HG03460 (cell line): Measurements from ENCODE around the gene EFCAB6.

ENCODE experiments used
- ATAC-seq: cut with Tn5 transposase; IDR thresholded peaks from one replicate; pipeline ENCODE4 v1.9.1; 2021; ENCODE audit not compliant: unreplicated experiment

Gene EFCAB6

DNA sequence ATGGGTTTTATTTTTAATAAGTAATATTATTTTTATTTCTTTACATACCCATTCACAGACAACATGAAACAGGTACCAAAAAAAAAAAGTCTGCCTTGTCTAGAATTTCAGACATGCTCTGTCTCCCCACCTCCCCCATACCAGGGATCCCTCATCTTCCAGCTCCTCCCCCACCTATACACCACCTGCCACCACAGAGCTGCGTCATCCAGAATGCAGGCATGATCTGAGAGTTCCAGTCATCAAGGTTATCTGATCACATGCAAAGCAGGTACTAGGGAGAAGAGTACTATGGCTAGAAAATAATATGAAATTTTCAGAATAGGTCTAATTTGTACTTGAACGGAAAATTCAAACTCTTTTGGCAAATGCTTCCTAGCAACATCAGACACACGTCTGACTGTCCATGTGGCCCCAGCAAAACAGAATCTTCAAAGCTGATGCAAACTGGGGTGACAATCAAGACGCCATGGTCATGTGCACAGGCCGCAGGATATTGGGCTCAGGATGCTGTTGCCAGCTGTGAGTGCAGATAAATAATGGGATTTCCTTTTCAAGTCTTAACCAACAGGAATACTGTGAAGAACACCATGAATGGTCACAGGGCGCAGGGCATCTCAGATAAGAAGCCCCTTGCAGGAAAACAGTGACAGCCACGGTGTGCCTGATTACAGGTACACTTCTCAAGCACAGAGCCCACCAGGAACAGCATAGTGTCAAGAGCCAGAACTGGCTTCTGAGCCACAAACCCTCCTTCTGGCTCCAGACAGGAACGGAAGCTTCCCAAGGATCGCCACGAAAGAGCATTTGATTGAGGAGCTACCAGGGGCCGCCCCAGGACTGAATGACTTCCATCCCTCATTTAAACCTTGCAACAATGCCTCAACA is 169.5 kb downstream of the EFCAB6 start:
- no peak for ATAC-seq

DNA sequence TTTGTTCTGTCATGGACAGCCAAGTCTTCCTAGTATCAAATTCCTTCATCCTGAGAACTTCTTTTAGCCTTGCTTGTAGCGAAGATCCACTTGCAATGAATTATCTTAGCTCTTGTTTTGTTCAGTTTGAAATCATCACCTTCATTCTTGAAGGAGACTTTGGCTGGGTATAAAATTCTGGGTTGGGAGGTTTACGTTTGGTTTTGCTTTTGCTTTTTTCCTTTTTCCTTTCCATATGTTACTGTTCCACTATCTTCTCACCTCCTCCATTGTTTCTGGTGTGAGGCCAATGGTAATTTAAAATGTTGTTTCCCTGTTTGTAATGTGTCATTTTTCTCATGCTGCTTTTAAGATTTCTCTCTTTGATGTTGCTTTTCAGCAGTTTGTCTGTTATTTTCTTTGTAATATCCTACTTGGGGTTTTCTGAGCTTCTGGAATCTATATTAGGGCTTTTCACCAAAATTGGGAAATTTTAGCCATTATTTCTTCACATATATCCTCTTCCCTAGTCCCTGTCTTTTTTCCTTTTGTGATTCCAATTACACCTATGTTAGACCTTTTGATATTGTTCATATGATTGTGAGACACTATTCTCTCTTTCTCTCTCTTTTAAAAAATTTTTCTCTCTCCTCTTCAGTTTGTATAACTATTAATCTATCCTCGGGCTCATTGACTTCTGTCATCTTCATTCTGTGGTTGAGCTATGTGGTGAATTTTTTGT is 172.7 kb downstream of the EFCAB6 start:
- ATAC-seq: no peak

DNA sequence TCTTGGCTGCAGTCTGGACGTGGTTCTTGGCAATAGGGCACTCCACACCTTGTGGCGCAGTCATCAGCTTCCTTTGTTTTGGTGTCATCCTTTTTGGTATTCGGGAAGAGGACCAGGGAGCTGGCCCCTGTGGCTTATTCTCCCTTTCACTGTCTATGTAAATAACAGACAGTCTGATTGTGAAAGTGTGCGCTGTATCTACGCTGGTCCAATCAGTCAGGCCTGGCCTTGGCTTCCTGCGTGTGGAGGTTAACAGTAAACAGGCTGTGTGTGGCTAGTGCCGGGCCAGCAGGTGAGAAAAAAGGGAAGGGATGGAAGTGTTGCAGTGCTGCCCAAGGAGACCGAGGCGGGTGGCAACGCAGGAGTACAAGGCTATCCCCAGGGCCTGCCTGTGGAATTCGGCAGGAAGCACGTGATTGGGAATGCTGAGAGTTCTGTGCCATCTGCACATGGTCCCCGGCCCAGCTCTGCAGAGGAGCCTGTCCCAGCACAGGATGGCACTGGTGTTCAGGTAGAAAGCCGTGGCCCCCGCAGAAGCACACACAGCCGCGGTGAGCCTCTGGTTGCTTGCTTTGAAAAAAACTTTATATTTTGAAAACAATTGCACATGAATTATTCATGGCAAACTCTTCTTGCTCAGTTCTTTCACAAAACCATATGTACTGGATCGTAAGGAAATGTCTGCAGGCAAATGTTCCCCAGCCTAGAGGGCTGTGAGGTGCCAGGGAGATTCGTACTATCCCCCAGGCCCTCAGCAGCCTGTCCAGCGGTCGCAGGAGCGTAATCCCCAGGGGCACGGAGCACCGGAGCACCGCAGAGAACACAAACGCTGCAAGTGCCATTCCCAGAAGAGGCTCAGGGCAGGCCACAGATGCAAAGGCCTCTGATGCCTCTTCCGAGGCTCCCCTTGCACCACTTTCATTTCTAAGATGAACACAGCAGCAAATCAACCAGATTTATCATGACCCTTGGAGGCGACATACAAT is 174.5 kb downstream of the EFCAB6 start:
- ATAC-seq: no peak

DNA sequence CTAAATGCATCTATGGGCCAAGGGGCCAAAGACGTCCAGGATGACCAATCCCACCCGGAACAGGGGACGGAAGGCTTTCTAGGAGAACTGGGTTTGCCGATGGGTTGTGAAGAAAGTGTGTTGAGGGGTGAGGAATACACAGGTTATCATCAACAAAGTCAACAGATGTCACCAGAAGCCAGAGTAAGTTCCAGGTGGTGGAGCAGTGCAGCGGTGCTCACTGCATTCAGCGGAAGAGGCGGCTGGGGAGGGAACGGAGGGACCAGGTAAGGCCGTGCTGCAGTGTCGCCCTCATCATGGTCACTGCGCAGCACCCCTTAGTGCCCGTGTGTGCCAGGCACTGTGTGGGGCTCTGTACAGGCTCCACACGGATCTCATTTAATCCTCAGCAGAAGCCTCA is 176.0 kb downstream of the EFCAB6 start:
- no peak for ATAC-seq

DNA sequence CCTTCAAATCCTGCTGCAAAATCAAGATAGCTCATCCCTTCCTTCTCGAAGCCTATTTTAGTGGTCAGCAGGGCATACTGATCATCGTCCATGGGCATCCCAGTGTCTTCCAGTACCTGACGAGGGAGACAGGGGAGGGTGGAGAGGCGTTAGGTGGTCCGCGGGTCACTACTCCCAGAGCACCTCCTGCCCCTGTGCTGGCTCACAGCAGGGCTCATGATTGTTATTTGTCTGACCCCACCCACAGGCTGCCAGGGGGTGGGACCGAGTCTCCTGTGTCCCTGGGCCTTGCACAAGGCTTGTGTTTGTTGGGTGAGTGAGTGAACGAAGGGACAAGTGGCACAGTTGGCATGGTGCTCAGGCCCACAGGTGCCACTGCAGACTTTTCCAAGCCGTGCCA is 177.0 kb downstream of the EFCAB6 start:
- ATAC-seq: no peak

DNA sequence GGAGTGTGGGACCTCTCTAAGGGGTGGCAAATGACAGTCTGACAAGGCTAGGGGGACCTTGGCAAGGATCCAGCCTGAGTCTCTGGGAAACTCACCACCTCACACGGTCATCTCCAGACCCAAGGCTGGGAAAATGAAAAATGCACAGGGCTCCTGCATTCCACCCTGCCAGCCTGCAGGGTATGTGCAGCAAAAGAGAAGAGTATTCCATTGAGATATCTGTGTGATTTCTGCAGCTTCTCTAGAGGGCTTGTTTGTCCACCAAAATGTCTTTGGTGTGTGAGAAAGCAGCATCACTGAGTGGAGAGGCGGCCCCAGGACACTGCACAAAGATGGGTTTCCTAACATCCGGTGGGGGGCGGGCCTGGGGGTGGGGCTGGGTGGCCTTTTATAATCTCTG is 177.8 kb downstream of the EFCAB6 start:
- ATAC-seq: no peak

DNA sequence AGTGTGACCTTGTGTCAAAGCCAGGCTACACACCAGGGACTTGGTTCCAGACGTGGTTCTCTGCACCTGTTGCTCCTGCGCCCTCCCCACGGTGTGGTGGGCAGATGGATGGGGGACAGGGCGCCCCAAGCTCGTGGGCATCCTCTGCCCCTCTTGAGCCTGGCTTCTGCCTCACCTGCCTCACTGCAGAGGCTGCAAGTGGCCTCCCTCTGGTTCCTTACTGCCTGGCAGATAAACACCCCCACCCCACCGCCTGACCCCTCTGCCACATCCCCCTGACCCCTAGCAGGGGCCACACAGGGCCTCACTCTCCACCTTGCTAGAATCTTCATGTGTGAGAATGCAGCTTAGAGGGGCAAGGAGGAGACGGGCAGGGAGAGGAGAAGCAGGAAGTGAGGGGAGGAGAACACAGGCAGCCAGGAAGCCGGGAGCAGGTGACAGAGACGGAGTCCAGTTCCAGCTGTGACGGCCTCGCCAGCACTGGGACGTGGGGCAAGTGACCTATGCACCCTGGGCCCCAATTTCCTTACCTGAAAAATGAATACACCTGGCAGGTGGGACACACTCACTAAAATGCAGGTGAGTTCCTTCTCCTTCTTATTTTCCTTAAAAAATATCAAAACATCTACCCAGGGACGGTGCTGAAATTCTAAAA is 178.3 kb downstream of the EFCAB6 start:
- ATAC-seq: no peak

DNA sequence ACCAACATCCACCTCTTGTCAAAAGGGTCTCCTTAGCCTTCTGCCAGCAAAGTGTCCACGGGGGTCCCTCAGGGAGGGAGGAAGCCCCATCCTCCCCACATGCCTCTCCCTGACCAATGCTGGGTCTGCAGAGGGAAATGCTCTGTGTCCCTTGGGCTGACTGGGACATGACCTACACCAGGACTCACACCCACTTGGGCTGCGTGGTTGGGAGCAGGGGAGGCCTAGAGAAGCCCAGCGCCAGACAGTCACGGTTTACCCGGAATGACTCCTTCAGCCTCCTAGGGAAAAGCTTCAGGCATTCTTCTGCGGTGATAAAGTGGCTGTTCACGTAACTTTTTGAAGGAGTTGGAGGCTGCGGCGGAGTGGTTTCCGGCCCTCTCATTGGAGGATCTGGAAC is 180.3 kb downstream of the EFCAB6 start:
- ATAC-seq: no peak

DNA sequence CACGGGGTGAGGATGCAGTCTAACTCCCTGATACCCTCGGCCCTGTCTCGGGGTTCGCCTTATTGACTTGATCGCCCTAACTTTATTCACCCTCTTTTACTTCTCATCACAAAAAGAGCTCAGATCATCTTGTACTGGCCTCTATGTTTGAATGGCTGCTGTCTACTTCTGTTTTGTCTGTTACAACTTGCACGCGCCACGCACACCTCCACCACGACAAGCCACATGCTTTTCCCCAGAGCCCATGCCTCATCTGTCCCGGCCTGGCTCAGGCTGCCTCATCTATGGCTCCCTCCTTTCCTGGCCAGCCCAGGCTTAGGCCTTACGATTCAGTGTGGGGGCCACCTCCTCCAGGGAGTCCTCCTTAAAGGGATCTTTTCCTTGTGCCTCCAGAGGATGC is 180.9 kb downstream of the EFCAB6 start:
- no peak for ATAC-seq

DNA sequence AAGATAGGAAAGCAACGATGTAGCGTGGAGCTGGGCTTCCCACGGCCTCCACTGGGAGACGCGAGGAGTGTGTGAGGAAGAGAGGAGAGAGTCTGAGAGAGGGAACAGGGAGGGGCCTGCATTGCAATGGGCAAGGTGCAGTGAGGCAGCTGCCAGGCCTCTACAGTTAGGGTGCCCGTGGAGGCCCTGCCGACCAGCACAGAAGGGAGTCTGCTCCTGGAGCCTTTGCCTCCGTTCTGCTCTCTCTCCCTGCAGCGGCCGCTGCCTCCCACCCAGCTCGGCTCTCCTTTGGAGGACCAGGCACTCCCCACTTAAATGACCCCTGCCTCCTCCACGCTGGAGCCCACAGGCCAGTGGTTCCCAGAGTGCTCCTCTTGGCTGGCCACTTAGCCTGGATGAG is 181.7 kb downstream of the EFCAB6 start:
- ATAC-seq: no peak

DNA sequence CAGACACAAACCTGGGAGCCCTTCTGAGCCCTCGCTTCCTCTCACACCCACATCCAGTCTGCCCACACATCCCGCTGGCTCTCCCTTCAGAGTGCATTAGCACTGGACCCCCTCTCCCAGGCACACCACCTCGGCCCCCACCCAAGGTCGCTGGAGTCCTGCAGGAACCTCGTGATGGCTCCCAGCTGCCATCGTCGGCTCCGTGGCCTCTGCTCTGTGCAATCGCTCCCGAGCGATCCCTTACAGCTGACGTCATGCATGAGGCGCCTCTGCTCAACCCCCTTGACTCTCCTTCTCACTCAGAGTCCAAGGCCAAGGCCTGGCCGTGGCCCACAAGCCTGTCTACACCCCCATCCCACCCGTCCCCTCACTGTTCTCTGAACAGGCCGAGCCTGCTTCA is 183.9 kb downstream of the EFCAB6 start:
- ATAC-seq: no peak

DNA sequence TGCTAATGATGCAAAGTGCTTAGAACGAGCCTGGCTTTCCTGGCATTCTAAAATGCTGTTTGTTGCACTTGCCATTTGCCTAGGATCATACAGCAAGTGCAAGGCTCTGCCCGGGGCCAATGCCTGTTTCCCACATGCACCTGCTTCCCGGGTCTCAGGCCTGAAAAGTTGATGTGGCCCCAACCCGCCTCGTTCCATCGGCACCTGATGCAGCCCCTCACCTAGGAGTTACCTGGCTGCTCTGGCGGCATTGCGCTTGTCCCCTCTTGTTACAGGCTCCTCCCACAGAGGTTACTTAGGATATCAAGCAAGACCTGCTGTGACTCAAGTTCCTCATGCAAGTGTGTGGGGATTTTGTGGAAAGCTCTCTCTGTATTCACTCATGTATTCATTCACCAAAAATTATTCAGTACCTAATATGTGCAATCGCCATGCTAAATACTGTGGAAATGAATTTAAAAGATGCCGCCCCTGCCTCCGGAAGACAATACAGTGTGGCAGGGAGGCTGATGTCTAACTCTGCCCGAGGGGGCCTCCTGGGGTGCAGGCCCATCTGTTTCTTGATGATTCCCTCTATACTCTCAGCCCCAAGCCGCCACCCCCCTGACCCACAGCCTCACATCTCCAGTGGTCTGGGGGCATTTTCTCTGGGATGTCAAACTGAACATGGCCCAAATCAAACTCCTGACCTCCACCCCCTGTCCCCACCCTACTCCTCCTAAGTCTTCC is 184.5 kb downstream of the EFCAB6 start:
- no peak for ATAC-seq

DNA sequence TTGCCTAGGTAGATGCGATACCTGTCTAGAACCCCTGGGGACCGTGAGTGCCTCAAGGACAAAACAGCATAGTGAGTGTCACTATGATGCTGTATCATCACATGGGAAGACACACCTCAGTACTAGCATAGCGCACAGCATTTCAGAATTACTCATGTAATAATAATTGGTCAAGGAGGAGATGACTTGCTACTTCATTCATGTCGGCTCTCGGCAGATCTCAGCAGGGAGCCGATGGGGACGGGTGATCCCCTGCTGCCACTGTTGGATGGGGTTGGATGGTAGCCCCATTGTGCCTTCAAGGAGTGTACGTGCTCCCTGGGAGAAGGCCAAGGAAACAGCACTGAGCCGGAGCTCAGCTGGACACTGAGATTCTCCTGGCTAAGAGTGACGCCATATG is 186.9 kb downstream of the EFCAB6 start:
- no peak for ATAC-seq

DNA sequence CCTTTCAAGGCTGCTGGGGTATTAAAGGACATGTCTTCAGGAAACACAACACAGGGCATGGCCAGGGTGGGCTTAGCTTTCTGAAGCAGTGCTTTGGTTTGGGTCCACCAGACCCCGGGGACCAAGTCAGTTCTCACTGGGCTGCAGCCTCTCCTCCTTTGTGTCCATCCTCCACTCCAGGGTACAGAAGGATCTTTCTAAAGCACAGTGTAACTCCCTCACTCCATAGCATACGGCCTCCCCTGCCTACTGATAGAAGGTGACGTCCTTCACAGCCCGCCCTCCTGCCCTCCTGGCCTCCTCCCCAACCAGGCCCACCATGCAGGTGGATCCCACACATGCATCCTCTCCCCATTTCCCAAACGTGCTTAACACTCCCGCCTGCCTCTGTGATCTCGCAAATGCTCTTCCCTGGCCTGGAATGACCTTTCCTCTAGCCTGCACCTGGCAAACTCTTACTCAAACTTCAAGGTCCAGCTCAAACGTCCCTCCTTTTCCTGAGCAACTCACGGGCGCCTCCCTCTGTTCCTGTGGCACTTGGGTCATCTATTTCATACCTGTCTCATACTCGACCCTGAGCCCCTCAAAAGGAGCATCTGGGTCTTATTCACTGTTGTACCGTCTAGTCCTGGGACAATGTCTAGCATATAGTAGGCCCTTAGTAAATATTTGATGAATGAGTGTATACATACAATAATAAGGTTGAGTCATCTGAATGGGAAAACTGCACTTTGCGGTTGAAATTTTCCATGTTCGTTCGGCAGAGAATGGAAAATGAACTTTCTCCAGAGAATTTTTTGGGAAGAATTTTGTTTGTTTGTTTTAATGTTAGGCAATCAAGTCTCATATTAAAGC is 187.7 kb downstream of the EFCAB6 start:
- no peak for ATAC-seq

DNA sequence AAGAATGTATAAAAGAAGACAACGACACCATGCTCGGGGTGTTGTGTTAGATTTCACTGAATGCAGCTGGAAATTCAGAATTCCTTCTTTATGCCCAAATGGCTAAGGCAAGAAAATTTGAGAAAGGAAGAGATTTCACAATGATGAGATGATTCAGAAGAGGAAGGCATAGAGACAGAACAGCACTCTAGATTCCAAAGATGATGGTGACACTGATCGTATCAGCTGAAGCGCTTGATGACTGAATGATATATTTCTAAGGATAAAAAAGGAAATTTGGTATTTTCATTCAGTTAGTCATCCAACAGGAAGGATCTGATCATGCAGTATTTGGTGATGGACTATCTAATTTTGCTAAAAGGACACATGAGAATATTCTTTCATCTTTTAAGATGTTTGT is 189.2 kb downstream of the EFCAB6 start:
- ATAC-seq: no peak

DNA sequence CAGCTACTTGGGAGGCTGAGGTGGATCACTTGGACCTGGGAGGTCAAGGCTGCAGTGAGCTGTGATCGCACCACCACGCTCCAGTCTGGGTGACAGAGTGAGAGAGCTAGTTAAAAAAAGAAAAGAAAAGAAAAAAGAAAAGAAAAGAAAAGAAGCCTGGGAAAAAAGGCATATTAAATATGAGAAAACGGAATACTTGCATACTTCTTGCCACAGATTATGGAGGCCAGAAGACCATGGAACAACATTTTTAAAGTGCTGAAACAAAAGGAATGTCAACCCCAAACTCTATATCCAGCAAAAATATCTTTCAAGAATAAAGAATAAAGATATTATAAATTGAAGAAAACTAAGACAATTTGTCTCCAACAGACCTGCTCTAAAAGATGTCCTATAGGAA is 191.9 kb downstream of the EFCAB6 start:
- no peak for ATAC-seq

DNA sequence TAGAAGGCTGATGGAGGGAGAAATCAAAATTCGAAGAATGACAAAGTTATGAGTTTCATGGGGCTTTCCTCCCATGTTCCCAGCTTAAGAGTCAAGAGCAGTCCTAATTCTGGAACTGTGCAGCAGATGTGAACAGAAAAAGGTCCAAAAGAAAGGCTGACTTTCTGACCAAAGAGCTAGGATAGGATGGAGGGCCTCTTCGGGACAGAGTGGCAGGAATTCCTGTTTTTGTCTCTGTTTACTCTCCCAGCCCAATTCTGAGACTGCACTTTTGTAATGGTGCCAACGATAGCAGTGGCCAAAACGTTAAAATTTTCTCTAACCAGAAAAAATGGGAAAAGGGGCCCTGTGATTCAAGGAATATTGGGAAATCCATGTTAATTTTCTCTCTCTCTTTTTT is 193.6 kb downstream of the EFCAB6 start:
- ATAC-seq: no peak

DNA sequence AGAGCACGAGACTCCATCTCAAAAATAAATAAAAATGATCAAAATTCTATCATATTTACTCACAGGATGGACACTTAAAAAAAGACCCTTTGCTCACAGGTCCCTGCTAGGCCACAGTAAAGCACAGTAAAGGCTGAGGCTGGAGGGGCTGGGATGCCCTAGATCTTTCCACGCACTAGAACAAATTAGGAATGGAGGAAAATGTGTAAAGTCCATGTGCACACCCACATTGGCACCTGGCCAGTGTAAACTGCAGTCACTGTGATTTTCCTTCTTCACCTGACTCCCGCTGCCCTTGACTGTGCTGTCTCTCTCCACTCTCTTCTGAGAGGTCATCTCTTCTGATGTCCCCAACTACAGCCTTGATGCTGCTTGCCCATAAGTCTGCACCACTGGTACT is 195.5 kb downstream of the EFCAB6 start:
- no peak for ATAC-seq

DNA sequence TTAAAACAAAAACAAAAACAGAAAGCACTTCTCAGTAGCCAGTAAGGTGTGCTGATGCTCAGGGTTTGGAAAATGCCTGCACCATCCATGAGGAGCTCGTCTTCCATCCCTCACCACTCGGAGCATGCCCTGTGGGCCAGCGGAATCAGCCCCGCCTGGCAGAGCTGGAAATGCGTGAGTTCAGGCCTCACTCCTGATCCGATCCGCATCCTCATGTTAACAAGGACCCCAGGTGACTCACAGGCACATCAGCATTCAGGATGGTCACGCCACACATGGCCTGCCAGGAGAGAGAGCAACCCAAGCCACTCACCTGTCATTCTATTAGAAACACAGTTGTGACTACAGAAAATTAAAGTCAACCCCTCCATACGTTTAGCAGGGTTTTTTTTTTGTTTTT is 211.8 kb downstream of the EFCAB6 start:
- no peak for ATAC-seq
